ENCODE data around the gene METTL2A.
"Not testable (repeated sequence)": the region's sequence is repeated elsewhere in the genome, so short reads cannot be mapped to it uniquely, and the experiment has no call there.

METTL2A gene

DNA sequence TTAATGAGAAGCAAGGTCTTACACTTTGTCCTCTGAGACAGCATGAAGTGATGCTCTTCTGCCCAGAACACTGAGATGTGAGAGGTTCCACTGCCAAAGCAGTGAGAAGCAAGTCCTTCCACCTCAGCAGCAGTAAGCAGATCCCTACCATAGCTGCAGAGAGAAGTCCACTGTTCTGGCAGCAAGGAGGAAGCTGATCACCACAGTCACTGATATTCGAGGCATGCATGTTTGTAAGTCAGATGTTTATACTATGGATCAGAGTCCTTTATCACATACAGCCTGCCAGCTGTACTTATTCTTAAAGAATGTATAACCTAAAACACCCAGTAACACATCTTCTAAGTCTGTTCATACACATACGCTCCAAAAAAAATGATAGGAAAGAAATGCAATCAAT lies 18.2 kb upstream of the METTL2A start:
- CTCF ChIA-PET: no interaction called here
- POLR2A ChIA-PET: no interaction called here
- DNase-seq (ENCODE audit: extremely low spot score): no peak
- TF ChIP-seq TARDBP (IDR thresholded peaks at IDR 0.05): no peak
- no peak for TF ChIP-seq FOXK2 (IDR thresholded peaks at IDR 0.05)
- no peak for TF ChIP-seq HDGF (IDR thresholded peaks at IDR 0.05; ENCODE audit: borderline replicate concordance)
- TF ChIP-seq, protein P1, sequence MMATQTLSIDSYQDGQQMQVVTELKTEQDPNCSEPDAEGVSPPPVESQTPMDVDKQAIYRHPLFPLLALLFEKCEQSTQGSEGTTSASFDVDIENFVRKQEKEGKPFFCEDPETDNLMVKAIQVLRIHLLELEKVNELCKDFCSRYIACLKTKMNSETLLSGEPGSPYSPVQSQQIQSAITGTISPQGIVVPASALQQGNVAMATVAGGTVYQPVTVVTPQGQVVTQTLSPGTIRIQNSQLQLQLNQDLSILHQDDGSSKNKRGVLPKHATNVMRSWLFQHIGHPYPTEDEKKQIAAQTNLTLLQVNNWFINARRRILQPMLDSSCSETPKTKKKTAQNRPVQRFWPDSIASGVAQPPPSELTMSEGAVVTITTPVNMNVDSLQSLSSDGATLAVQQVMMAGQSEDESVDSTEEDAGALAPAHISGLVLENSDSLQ (IDR thresholded peaks at IDR 0.05): no peak

GRCh38 chr17:62413090-62413489 lies 10.6 kb upstream of the METTL2A start:
- CTCF ChIA-PET; POLR2A ChIA-PET; DNase-seq (ENCODE audit: extremely low spot score): not testable (repeated sequence)

GRCh38 chr17:62426214-62426613 lies 2.5 kb downstream of the METTL2A start:
- POLR2A ChIA-PET; DNase-seq (ENCODE audit: extremely low spot score); CTCF ChIA-PET: not testable (repeated sequence)

GRCh38 chr17:62435251-62435650 lies 11.6 kb downstream of the METTL2A start:
- CTCF ChIA-PET; DNase-seq (ENCODE audit: extremely low spot score); POLR2A ChIA-PET: not testable (repeated sequence)

DNA sequence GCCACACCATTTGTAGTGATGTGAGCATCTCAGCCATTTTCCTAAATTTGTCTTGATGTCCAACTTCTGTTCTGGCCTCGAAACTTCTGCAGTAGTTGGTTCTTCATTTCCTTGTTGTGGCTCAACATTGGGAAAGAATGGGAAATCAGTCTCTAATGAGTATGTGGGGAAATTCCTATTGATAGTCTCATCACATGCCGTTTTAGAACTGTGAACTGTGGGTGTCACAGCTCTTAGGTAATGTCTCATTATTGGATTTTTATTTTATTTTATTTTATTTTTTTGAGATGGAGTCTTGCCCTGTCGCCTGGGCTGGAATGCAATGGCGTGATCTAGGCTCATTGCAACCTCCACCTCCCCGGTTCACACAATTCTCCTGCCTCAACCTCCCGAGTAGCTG lies 17.5 kb downstream of the METTL2A start:
- DNase-seq (ENCODE audit: extremely low spot score); CTCF ChIA-PET; POLR2A ChIA-PET: not testable (repeated sequence)

- ChIA-PET CTCF (no interaction called here), POLR2A (no interaction called here)
- TF ChIP-seq BHLHE40 (IDR thresholded peaks at IDR 0.05; ENCODE audit: borderline replicate concordance) (no peak), FOXM1 (IDR thresholded peaks at IDR 0.05; ENCODE audit: borderline replicate concordance) (no peak)
- TF ChIP-seq, protein P1 (IDR thresholded peaks at IDR 0.05): no peak
- DNase-seq (ENCODE audit: extremely low spot score): no peak
Measured at GRCh38 chr17:62444063-62444462, 20.4 kb downstream of the METTL2A start.

- CTCF ChIA-PET; DNase-seq (ENCODE audit: extremely low spot score): not testable (repeated sequence)
- POLR2A ChIA-PET: interaction anchor here (0.7 kb wide), 1 partner anchor 10 kb away, joined by 3 read pairs; no protein-coding TSS in a partner anchor
Measured at GRCh38 chr17:62445791-62446190, 22.1 kb downstream of the METTL2A start.

GRCh38 chr17:62452195-62452594 lies 28.5 kb downstream of the METTL2A start:
- DNase-seq (ENCODE audit: extremely low spot score); POLR2A ChIA-PET: not testable (repeated sequence)
- CTCF ChIA-PET: interaction anchor here (0.7 kb wide), 1 partner anchor 172 kb away, joined by 3 read pairs; no protein-coding TSS in a partner anchor

DNA sequence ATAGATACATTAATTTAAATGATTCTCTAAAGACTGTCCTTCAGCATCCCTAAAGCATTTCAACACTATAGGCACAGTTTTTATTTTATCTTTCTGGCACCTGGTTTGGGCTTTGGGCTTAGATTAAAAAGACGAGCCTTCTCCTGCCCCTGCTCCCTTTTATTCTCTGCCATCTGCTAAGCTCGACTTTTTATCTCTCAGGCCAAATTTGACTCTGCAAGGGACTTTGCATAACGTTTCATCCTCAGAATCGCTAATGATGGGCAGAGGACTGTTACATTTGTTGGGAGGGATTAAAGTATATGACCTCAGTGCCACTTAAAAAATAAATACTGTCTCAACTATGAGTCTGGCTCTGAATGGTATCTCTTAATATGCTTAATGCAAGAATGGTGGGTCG lies 29.3 kb downstream of the METTL2A start:
- DNase-seq (ENCODE audit: extremely low spot score); POLR2A ChIA-PET: not testable (repeated sequence)

GRCh38 chr17:62453656-62454055 lies 30.0 kb downstream of the METTL2A start:
- POLR2A ChIA-PET; CTCF ChIA-PET; DNase-seq (ENCODE audit: extremely low spot score): not testable (repeated sequence)

More for the DNA sequence above, 29.3 kb downstream of the METTL2A start:
- CTCF ChIA-PET: not testable (repeated sequence)

DNA sequence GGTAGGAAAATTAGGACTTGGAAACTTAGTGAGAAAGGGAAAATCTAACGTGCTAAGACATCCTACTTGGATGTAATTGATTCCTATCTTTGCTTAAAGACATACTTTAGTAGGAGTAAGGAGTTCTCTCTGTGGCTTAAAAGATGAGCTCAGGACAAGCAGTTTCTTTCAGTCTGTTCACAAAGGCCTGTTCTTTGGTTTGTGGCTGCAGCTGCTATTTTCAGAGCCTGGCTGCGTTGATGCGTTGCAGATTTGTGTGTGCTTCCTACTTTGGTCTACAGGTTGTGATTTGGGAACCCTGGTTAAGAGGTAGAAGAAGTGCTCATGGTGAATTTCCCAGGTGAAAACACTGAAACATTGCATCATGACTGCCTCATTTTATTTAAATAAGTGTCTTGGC lies 30.4 kb downstream of the METTL2A start:
- DNase-seq (ENCODE audit: extremely low spot score); POLR2A ChIA-PET; CTCF ChIA-PET: not testable (repeated sequence)

DNA sequence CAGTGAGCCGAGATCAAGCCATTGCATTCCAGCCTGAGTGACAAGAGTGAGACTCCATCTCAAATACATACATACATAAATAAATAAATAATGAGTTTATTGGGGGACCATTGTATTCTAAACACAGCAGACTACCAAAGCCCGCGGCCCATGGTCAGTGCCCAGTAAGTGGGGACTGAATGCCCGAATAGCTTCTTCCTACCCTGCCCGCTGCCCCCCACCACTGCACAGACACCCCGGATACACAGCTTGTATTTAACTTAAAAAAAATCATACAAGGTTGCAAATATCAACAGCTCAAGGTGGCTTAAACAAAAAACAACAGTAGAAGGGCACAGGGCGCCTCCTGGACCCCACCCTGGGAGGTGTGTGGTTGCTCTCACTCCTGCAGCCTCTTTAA lies 32.3 kb downstream of the METTL2A start:
- POLR2A ChIA-PET: no interaction called here

GRCh38 chr17:62458483-62458882 lies 34.8 kb downstream of the METTL2A start:
- CTCF ChIA-PET; POLR2A ChIA-PET; DNase-seq (ENCODE audit: extremely low spot score): not testable (repeated sequence)

More for the DNA sequence above, 32.3 kb downstream of the METTL2A start:
- CTCF ChIA-PET: no interaction called here
- TF ChIP-seq, protein P1 (IDR thresholded peaks at IDR 0.05): no peak
- TF ChIP-seq NFRKB (IDR thresholded peaks at IDR 0.05) (no peak), HDGF (IDR thresholded peaks at IDR 0.05; ENCODE audit: borderline replicate concordance) (no peak), FOXM1 (IDR thresholded peaks at IDR 0.05; ENCODE audit: borderline replicate concordance) (no peak), BHLHE40 (IDR thresholded peaks at IDR 0.05; ENCODE audit: borderline replicate concordance) (no peak), L3MBTL2 (conservative IDR thresholded peaks at IDR 0.05) (no peak), ZNF384 (IDR thresholded peaks at IDR 0.05) (no peak), LEF1 (IDR thresholded peaks at IDR 0.05; ENCODE audit: borderline replicate concordance) (no peak), FOXK2 (IDR thresholded peaks at IDR 0.05) (no peak), TARDBP (IDR thresholded peaks at IDR 0.05) (no peak), ELF4 (IDR thresholded peaks at IDR 0.05) (no peak), FOXA1 (IDR thresholded peaks at IDR 0.05) (no peak), CTBP1 (IDR thresholded peaks at IDR 0.05; ENCODE audit: borderline replicate concordance) (no peak), ARNT (IDR thresholded peaks at IDR 0.05) (no peak), SUZ12 (IDR thresholded peaks at IDR 0.05) (no peak), SP1 (IDR thresholded peaks at IDR 0.05) (no peak)
- DNase-seq (ENCODE audit: extremely low spot score): no peak

- CTCF ChIA-PET: interaction anchor here (0.6 kb wide), 1 partner anchor 142 kb away, joined by 5 read pairs; no protein-coding TSS in a partner anchor
- POLR2A ChIA-PET; DNase-seq (ENCODE audit: extremely low spot score): not testable (repeated sequence)
Measured at GRCh38 chr17:62464422-62464821, 40.7 kb downstream of the METTL2A start.

Measured in HEK293T (cell line).